KMS-11 (cell line): ENCODE results near the gene PRPF18.

Source experiments
- H2AFZ ChIP-seq: fragments of 200-600 bp; sonication (generic); 2 replicates; pipeline ENCODE4 v1.6.1; 2016; ENCODE audit warnings: antibody characterized with exemption, mixed run types, low read depth
- H3K27ac ChIP-seq: fragments of 200-600 bp; sonication (generic); 2 replicates; pipeline ENCODE4 v1.6.1; 2016; ENCODE audit warnings: mild to moderate bottlenecking, mixed run types
- H3K27me3 ChIP-seq: fragments of 200-600 bp; sonication (generic); 2 replicates; pipeline ENCODE4 v1.6.1; 2017; ENCODE audit warnings: mild to moderate bottlenecking, low read depth, mixed run types, moderate library complexity; ENCODE audit not compliant: insufficient read depth
- H3K36me3 ChIP-seq: fragments of 200-600 bp; sonication (generic); 2 replicates; pipeline ENCODE4 v1.6.1; 2017; ENCODE audit warnings: mild to moderate bottlenecking, mixed run types; ENCODE audit not compliant: insufficient read depth
- H3K4me1 ChIP-seq: fragments of 200-600 bp; sonication (generic); 2 replicates; pipeline ENCODE4 v1.6.1; 2016; ENCODE audit warnings: mild to moderate bottlenecking, low read depth, mixed run types; ENCODE audit not compliant: poor library complexity, severe bottlenecking
- H3K4me2 ChIP-seq: fragments of 200-600 bp; sonication (generic); 2 replicates; pipeline ENCODE4 v1.7.0; 2016; ENCODE audit warnings: mild to moderate bottlenecking, mixed run types
- H3K4me3 ChIP-seq: fragments of 200-600 bp; sonication (generic); IDR thresholded peaks from 2 replicates; pipeline ENCODE4 v1.6.1; 2017; ENCODE audit warnings: low read depth, low read length, mixed read lengths; ENCODE audit not compliant: insufficient read depth
- H3K79me2 ChIP-seq: fragments of 200-600 bp; sonication (generic); 2 replicates; pipeline ENCODE4 v1.6.1; 2016; ENCODE audit warnings: low read depth, mixed run types; ENCODE audit not compliant: insufficient read depth
- H3K9ac ChIP-seq: fragments of 200-600 bp; sonication (generic); 2 replicates; pipeline ENCODE4 v1.6.1; 2016; ENCODE audit warnings: mild to moderate bottlenecking, mixed run types
- H4K20me1 ChIP-seq: fragments of 200-600 bp; sonication (generic); 2 replicates; pipeline ENCODE4 v1.6.1; 2016; ENCODE audit warnings: mild to moderate bottlenecking, mixed run types; ENCODE audit not compliant: insufficient read depth
- CTCF ChIP-seq: fragments of 200-600 bp; sonication (generic); conservative IDR thresholded peaks from 2 replicates; pipeline ENCODE4 v1.6.1; 2017; ENCODE audit warnings: low read depth, mild to moderate bottlenecking, antibody characterized with exemption, low read length, moderate library complexity, mixed read lengths

The PRPF18 gene

DNA sequence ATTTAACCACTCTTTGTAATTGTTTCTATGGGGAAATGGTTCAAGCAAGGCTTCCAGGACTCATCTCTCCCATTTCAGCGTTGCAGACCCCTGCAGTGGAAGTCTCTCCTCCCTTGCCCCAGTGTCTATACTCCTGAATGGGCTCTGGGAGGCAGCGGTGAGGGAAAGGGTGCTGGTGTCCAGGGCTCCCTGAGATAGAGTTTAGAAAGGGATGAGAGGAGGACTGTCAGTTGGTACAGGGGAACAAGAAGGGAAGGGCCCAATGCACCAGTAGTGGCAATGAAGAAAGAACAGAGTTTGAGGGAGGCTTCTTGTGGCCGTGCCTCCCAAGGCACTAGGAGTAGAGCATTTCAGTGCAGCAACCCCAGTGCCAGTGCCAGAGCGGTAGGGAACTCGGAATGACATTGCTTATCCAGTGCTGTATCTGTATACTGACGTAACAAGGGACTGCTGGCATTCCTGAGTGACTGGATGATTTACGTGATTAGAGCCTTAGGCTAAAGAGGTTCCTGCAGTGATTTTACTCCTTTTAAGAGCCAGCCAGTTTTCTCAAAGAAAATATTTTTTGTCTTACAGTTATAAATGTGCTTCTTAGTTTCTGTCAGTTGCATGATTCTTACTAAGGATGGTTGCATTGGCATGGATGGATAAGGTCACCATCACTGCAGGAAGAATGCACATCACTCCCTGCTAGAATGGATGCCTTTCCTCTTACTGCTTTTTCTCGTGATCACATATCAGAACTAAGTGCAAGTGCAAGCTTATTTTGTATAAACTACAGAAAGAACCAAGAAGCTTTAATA lies 28.0 kb downstream of the PRPF18 start:
- TF ChIP-seq CTCF: no peak
- Histone ChIP-seq H3K4me1 (no peaks in the 10 kb centered on the region), H3K79me2 (no peaks in the 10 kb centered on the region), H3K4me3 (no peak overlapping the region), H3K36me3 (no peaks in the 10 kb centered on the region), H2AFZ (no peak overlapping the region), H3K27ac (no peak overlapping the region), H3K4me2 (no peak overlapping the region), H4K20me1 (no peaks in the 10 kb centered on the region), H3K9ac (no peak overlapping the region), H3K27me3 (no peaks in the 10 kb centered on the region)

- H3K36me3 ChIP-seq: no peaks in the 10 kb centered on the region
- H4K20me1 ChIP-seq: no peaks in the 10 kb centered on the region
- H3K4me1 ChIP-seq: no peaks in the 10 kb centered on the region
- no peak overlapping the region for H2AFZ ChIP-seq
- H3K27me3 ChIP-seq: no peaks in the 10 kb centered on the region
- no peak overlapping the region for H3K4me2 ChIP-seq
- TF ChIP-seq CTCF: no peak
- no peak overlapping the region for H3K9ac ChIP-seq
- H3K27ac ChIP-seq: no peak overlapping the region
- H3K4me3 ChIP-seq: no peak overlapping the region
- H3K79me2 ChIP-seq: no peaks in the 10 kb centered on the region
These were observed 29.0 kb downstream of the PRPF18 start for GRCh38 chr10:13615650-13616300.

DNA sequence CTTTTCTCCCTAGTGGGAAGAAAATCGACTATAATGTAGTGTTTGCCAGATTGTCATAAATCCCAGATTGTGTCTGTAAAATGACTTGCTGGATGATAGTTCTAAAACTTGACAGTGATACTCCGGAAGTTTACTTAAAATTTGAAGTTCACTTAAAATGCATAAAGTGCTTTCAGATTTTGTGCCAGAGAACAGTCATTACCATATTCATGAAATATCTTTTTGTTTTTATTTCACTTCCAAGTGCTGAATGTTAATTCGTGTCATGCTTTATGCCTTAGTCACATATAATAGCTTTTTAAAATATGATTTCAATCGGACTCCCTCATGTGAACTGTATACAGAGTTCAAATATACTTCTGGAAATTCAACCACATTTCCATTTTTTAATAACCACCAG lies 30.4 kb downstream of the PRPF18 start:
- Histone ChIP-seq H3K4me2 (no peak overlapping the region), H3K27me3 (no peaks in the 10 kb centered on the region), H4K20me1 (no peaks in the 10 kb centered on the region), H2AFZ (no peak overlapping the region), H3K9ac (no peak overlapping the region), H3K79me2 (no peaks in the 10 kb centered on the region), H3K4me3 (no peak overlapping the region), H3K36me3 (no peaks in the 10 kb centered on the region), H3K4me1 (no peaks in the 10 kb centered on the region), H3K27ac (no peak overlapping the region)
- TF ChIP-seq CTCF: no peak

- no peak for TF ChIP-seq CTCF
- Histone ChIP-seq H2AFZ (no peak overlapping the region), H3K4me2 (no peak overlapping the region), H3K27me3 (no peaks in the 10 kb centered on the region), H3K27ac (no peak overlapping the region), H4K20me1 (no peaks in the 10 kb centered on the region), H3K4me1 (no peaks in the 10 kb centered on the region), H3K36me3 (no peaks in the 10 kb centered on the region), H3K9ac (no peak overlapping the region), H3K79me2 (no peaks in the 10 kb centered on the region), H3K4me3 (no peak overlapping the region)
These were observed 35.2 kb downstream of the PRPF18 start for GRCh38 chr10:13621931-13622330.
